Stimulated activated CD8-positive, alpha-beta memory T cell treated with anti-CD3 and anti-CD28 coated beads, Interleukin-4, amount 100 ng/mL, for 48 hours (primary cell): Measurements from ENCODE around the gene IFIT1.
"Not testable (repeated sequence)": the region's sequence is repeated elsewhere in the genome, so short reads cannot be mapped to it uniquely, and the experiment has no call there.

Experiments used
- DNase-seq: peaks from one replicate; pipeline ENCODE4 v3.0.0-alpha.2; 2020

Gene IFIT1

GRCh38 chr10:89442289-89442688 lies 49.9 kb downstream of the IFIT1 start:
- no peak for DNase-seq

GRCh38 chr10:89444819-89445218 lies 52.4 kb downstream of the IFIT1 start:
- not testable (repeated sequence) for DNase-seq

GRCh38 chr10:89450901-89451300 lies 58.5 kb downstream of the IFIT1 start:
- DNase-seq, result no peak

GRCh38 chr10:89452193-89452592 lies 59.8 kb downstream of the IFIT1 start:
- no peak for DNase-seq

- DNase-seq, result no peak
These were observed 62.3 kb downstream of the IFIT1 start for GRCh38 chr10:89454561-89455347.
